GM10266 (cell line): Measurements from ENCODE around the gene APBB2.

Experiments used
- DNase-seq: peaks from one replicate; pipeline ENCODE4 v3.0.0; 2012; ENCODE audit errors: extremely low spot score
- TF ChIP-seq, protein P1 (sequence below): IDR thresholded peaks from 2 replicates; pipeline ENCODE4 v1.5.1; 2012; ENCODE audit warnings: mild to moderate bottlenecking, low read depth; ENCODE audit not compliant: control insufficient read depth, insufficient read depth; ENCODE audit errors: missing control alignments

The APBB2 gene

DNA sequence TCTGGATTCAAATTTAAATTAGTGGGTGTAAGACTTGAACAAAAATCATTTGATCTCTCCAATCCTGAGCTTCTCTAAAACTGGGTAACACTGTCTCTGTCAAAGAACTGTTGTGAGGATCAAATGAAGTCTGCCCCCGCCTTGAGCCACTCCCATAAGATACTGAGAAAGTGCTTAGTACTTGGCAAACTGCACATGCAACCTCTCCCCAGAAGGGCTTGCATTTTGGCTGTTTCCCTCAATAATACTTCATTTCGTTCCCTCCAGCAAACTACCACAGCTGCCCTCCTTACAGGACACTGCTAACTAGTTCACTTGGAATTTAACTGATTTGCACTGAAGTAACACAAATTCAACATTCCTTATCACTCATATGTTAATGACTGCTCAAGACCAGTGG, 79.8 kb downstream of the APBB2 start:
- TF ChIP-seq, protein P1, sequence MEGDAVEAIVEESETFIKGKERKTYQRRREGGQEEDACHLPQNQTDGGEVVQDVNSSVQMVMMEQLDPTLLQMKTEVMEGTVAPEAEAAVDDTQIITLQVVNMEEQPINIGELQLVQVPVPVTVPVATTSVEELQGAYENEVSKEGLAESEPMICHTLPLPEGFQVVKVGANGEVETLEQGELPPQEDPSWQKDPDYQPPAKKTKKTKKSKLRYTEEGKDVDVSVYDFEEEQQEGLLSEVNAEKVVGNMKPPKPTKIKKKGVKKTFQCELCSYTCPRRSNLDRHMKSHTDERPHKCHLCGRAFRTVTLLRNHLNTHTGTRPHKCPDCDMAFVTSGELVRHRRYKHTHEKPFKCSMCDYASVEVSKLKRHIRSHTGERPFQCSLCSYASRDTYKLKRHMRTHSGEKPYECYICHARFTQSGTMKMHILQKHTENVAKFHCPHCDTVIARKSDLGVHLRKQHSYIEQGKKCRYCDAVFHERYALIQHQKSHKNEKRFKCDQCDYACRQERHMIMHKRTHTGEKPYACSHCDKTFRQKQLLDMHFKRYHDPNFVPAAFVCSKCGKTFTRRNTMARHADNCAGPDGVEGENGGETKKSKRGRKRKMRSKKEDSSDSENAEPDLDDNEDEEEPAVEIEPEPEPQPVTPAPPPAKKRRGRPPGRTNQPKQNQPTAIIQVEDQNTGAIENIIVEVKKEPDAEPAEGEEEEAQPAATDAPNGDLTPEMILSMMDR = no peak
- DNase-seq = no peak

DNA sequence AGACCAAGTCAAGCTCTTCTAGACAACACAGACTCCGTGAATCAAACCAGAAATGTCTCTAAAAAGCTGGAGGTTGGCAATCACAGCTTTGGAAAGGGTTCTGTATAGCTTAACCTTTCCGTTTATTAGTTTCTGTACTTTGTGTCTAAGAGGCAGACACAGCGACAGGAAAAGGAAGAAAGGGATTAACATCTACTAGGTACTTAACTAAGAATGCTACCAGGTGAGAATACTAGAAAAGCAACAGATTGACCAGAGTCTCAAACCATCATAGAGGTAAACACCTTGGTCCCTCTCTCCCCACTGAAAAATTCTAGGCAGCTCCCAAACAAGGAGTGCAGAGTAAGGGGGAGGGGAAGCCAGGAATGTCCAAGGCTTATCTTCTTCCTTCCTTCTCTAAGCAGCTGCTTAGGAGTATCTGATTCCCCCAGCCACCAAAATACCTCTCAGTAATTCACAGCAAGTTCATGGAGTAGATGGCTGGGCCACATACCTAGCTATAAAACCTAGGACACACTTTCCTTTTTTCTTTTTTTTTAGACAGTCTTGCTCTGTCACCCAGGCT, 80.8 kb downstream of the APBB2 start:
- TF ChIP-seq, protein P1 = no peak
- no peak for DNase-seq

DNA sequence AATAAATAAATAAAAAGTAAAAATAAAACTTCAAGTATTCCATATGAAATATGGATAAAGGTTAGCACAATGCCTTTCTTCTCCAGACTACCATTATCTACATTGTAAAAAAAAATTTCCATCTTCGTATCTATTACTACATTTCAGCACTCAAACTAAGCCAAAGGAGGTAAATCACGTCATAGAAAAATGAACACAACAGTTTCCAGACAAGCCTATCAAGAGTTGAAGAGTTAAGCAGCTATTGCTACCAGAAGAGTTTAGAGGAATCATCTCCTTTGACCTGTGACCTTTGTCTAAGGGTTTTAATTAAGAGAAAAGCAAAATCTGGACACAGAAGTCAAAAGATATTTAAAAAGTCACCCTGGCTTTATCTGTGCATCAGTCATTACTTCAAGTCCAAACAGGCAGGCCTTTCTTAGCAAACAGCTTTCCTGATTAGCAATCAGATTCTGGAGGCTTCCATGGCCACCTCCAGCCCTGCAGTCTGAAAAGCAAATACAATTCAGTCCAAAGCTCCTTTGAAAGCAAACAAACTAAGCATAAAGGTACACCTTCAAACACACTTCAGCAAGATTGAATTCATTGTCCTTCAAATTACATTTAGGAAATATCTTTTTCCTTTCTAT, 82.2 kb downstream of the APBB2 start:
- TF ChIP-seq, protein P1 = no peak
- DNase-seq = no peak

DNA sequence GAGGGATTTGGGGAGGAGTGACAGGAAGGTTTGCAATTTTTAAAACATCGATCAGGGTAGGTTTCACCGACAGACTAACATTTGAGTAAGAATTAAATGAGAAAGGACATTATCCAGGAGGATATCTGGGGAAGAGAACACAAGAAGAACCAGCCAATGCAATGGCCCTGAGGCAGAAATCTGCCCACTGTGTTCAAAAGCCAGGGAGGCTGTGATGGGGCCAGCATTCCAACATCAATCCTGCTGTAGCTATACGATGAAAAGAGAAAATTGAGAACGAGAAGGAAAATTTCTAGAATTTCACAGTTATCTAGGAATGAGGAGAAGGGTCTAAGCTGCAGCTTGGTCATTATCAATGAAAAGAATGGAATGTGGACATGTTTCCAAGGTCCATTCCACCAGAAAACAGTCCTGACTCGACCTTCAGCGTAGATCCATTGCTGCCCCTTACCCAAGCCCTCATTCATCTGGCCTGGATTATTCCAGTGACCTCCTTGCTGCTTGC, 84.4 kb downstream of the APBB2 start:
- TF ChIP-seq, protein P1 = no peak
- DNase-seq = no peak

DNA sequence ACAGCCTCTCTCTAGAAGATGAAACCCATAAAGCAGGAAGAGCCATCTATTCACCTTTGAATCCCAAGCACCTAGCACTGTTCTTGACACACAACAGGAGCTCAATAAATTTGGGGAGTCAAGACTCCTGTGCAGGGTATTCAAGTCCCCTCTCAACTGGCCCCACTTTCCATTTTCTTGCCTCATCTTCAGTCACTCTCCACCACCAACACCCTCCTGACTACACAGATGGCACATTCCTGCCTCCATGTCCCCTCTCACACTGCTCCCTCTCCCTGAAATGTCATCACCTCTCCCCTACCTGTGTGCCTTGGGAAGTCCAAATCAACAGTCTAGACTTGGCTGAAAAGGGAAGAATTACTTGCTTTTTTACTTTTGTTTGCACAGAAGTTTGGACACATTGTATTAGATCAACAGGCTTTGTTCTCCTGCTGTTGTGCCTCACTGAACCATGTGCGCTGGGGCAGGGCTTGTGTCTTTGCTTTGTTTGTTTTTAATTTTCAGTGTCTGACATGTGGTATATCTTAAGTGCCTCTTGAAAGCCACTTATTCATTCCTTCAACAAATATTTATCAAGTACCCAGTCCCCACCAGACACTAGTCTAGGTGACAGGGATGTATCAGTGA, 85.1 kb downstream of the APBB2 start:
- TF ChIP-seq, protein P1 = no peak
- DNase-seq = no peak

DNA sequence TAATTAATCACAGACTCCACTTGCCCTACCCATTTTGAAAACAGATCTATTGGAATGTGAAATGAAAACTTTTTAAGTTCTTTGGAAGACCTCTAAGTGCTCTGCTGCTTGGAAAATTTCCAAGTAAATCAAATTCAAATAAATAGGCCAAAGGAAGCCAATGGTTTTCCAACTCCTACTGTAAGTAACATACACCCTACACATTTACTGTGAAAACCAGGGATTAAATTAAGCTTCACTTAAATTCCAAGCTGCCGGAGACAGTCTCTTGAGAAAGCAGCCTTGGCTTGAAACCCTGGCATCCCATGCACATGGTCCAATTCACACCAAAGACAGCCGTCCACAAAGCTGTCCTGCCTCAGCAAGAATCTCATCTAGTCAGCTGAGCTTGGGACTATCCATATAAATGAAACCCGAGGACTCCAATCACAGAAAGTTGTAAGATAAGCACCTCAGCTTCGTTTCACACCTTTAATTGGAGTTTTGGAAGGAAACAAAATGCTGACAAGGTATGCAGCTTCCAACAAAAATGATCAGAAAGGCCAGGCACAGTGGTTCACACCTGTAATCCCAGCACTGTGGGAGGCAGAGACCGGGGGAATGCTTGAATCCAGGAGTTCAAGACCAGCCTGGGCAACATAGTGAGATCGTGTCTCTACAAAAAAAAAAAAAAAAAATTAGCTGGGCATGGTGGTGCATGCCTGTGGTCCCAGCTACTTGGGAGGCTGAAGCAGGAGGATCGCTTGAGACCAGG, 88.6 kb downstream of the APBB2 start:
- TF ChIP-seq, protein P1 = no peak

More for the DNA sequence above, 88.6 kb downstream of the APBB2 start:
- DNase-seq = no peak
